HepG2 (cell line): Measurements from ENCODE around the gene ERO1A. TPM values are rescaled to one million over a fixed set of nuclear protein-coding genes. Genes with fewer than 3 reads are reported as not detected.

Source experiments
- AGO1 ChIP-seq: fragments of 200-400 bp; formaldehyde crosslinking; IDR thresholded peaks from 2 replicates; pipeline ENCODE4 v1.6.1; 2017; ENCODE audit warnings: mild to moderate bottlenecking, low read depth, low read length, moderate library complexity; ENCODE audit not compliant: poor library complexity, severe bottlenecking
- ARID4A ChIP-seq: sonication (generic); formaldehyde crosslinking; IDR thresholded peaks from 2 replicates; pipeline ENCODE4 v1.5.0; 2020; ENCODE audit warnings: mild to moderate bottlenecking, missing genetic modification reagents, borderline replicate concordance
- DNMT3B ChIP-seq: conservative IDR thresholded peaks from 2 replicates; pipeline ENCODE4 v1.6.1; 2016; ENCODE audit warnings: missing biosample characterization, control low read depth
- GLI4 ChIP-seq: sonication (generic); formaldehyde crosslinking; IDR thresholded peaks from 2 replicates; pipeline ENCODE4 v1.5.1; 2020; ENCODE audit warnings: missing genetic modification reagents, mild to moderate bottlenecking, moderate library complexity, borderline replicate concordance
- GTF3A ChIP-seq: sonication (generic); formaldehyde crosslinking; conservative IDR thresholded peaks from 2 replicates; pipeline ENCODE4 v1.4.0; 2020; ENCODE audit warnings: mild to moderate bottlenecking, missing genetic modification reagents
- HDAC1 ChIP-seq: sonication (generic); formaldehyde crosslinking; IDR thresholded peaks from 2 replicates; pipeline ENCODE4 v1.5.1; 2020; ENCODE audit warnings: mild to moderate bottlenecking, missing genetic modification reagents
- HIVEP1 ChIP-seq: sonication (generic); formaldehyde crosslinking; IDR thresholded peaks from 2 replicates; pipeline ENCODE4 v1.4.0; 2020; ENCODE audit warnings: mild to moderate bottlenecking, missing genetic modification reagents
- IKZF4 ChIP-seq: sonication (generic); formaldehyde crosslinking; IDR thresholded peaks from 2 replicates; pipeline ENCODE4 v1.5.1; 2020; ENCODE audit warnings: borderline replicate concordance, mild to moderate bottlenecking, low read depth, missing genetic modification reagents; ENCODE audit errors: not compliant biosample characterization
- KDM2A ChIP-seq: sonication (generic); formaldehyde crosslinking; IDR thresholded peaks from 2 replicates; pipeline ENCODE4 v1.4.0; 2020; ENCODE audit warnings: low read depth, missing genetic modification reagents, borderline replicate concordance
- MAFK ChIP-seq, 2 experiments: IDR thresholded peaks in 1 of 2; conservative IDR thresholded peaks in 1 of 2; 2 replicates each; pipeline ENCODE4 v1.6.1; 2011; ENCODE audit warnings: improper control_type of control experiment in 2 of 2, low read length in 2 of 2
- MAZ ChIP-seq, 2 experiments: sonication (generic) in 1 of 2; formaldehyde crosslinking in 1 of 2; IDR thresholded peaks; 2 replicates each; pipeline versions ENCODE4 v1.5.0 to v1.6.1; 2012 to 2020; ENCODE audit warnings: low read depth in 2 of 2, mild to moderate bottlenecking in 2 of 2, borderline replicate concordance in 1 of 2, improper control_type of control experiment in 1 of 2, low read length in 1 of 2, missing genetic modification reagents in 1 of 2, moderate library complexity in 1 of 2
- NFKB2 ChIP-seq: sonication (generic); formaldehyde crosslinking; IDR thresholded peaks from 2 replicates; pipeline ENCODE4 v1.4.0; 2020; ENCODE audit warnings: missing genetic modification reagents, borderline replicate concordance
- REL ChIP-seq: sonication (generic); formaldehyde crosslinking; conservative IDR thresholded peaks from 2 replicates; pipeline ENCODE4 v1.8.0; 2022; ENCODE audit warnings: mild to moderate bottlenecking, missing genetic modification reagents, moderate library complexity
- ZFP36L1 ChIP-seq: sonication (generic); formaldehyde crosslinking; IDR thresholded peaks from 2 replicates; pipeline ENCODE4 v1.8.0; 2022; ENCODE audit warnings: mild to moderate bottlenecking, missing genetic modification reagents, moderate library complexity
- ZNF30 ChIP-seq: sonication (generic); formaldehyde crosslinking; IDR thresholded peaks from 2 replicates; pipeline ENCODE4 v1.5.0; 2020; ENCODE audit warnings: mild to moderate bottlenecking, missing genetic modification reagents
- ZNF441 ChIP-seq: sonication (generic); formaldehyde crosslinking; IDR thresholded peaks from 2 replicates; pipeline ENCODE4 v1.7.0; 2021; ENCODE audit warnings: missing genetic modification reagents, borderline replicate concordance
- ZNF772 ChIP-seq: sonication (generic); formaldehyde crosslinking; IDR thresholded peaks from 2 replicates; pipeline ENCODE4 v1.5.0; 2020; ENCODE audit warnings: mild to moderate bottlenecking, missing genetic modification reagents
- ZNF83 ChIP-seq: sonication (generic); formaldehyde crosslinking; IDR thresholded peaks from 2 replicates; pipeline ENCODE4 v1.4.0; 2020; ENCODE audit warnings: missing genetic modification reagents, mild to moderate bottlenecking, borderline replicate concordance
- ZNF883 ChIP-seq: sonication (generic); formaldehyde crosslinking; IDR thresholded peaks from 2 replicates; pipeline ENCODE4 v1.5.1; 2020; ENCODE audit warnings: mild to moderate bottlenecking, missing genetic modification reagents; ENCODE audit errors: not compliant biosample characterization
- polyA plus RNA-seq, 8 experiments: library from polyadenylated mRNA; depleted of rRNA in 3 of 8; stranded (reverse) in 7 of 8; unstranded in 1 of 8; fragments of >200 nt; fragmentation: Illumina TruSeq in 4 of 8; extraction: Trizol in 4 of 8; gene quantifications; 2 replicates each; pipeline versions ENCODE4 v1.2.1 to v1.2.3, GENCODE V29; 2011 to 2016; ENCODE audit warnings: low read depth in 4 of 8, missing spikeins in 1 of 8, mixed read lengths in 1 of 8; ENCODE audit not compliant: insufficient read depth in 1 of 8
- total RNA-seq, 5 experiments: library from RNA; depleted of rRNA; stranded (reverse); fragments of >200 nt; fragmentation: Illumina TruSeq; extraction: Trizol; gene quantifications; 2 replicates each; pipeline ENCODE4 v1.2.3, GENCODE V29; 2016; ENCODE audit warnings: low read depth in 1 of 5
- TF ChIP-seq, protein P1 (sequence below): sonication (generic); formaldehyde crosslinking; IDR thresholded peaks from 2 replicates; pipeline ENCODE4 v1.5.1; 2020; ENCODE audit warnings: mild to moderate bottlenecking, missing genetic modification reagents, moderate library complexity

Gene ERO1A
- total and polyA plus RNA-seq, 2 of the 13 experiments (the other 11 are each of a cell fraction or from before 2014, with no cell fraction given), result 60.3 to 137 TPM

GRCh38 chr14:52694761-52695480 lies 437 bp downstream of the ERO1A start (continued):
- TF ChIP-seq, protein P1, sequence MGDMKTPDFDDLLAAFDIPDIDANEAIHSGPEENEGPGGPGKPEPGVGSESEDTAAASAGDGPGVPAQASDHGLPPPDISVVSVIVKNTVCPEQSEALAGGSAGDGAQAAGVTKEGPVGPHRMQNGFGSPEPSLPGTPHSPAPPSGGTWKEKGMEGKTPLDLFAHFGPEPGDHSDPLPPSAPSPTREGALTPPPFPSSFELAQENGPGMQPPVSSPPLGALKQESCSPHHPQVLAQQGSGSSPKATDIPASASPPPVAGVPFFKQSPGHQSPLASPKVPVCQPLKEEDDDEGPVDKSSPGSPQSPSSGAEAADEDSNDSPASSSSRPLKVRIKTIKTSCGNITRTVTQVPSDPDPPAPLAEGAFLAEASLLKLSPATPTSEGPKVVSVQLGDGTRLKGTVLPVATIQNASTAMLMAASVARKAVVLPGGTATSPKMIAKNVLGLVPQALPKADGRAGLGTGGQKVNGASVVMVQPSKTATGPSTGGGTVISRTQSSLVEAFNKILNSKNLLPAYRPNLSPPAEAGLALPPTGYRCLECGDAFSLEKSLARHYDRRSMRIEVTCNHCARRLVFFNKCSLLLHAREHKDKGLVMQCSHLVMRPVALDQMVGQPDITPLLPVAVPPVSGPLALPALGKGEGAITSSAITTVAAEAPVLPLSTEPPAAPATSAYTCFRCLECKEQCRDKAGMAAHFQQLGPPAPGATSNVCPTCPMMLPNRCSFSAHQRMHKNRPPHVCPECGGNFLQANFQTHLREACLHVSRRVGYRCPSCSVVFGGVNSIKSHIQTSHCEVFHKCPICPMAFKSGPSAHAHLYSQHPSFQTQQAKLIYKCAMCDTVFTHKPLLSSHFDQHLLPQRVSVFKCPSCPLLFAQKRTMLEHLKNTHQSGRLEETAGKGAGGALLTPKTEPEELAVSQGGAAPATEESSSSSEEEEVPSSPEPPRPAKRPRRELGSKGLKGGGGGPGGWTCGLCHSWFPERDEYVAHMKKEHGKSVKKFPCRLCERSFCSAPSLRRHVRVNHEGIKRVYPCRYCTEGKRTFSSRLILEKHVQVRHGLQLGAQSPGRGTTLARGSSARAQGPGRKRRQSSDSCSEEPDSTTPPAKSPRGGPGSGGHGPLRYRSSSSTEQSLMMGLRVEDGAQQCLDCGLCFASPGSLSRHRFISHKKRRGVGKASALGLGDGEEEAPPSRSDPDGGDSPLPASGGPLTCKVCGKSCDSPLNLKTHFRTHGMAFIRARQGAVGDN (CRISPR knock-in tag), result no peak; the same call in 1 of the 2 replicates
- TF ChIP-seq ZFP36L1 (no peak), AGO1 (no peak), ZNF30 (CRISPR knock-in tag) (peak; percentile 20; the same call in 1 of the 2 replicates), HIVEP1 (CRISPR knock-in tag) (0 out of 2 replicates have a peak, but pooled peaks have one; percentile 54), GTF3A (CRISPR knock-in tag) (no peak), ZNF83 (CRISPR knock-in tag) (no peak), KDM2A (peak; percentile 70), REL (CRISPR knock-in tag) (no peak), MAFK (conservative IDR thresholded peaks at IDR 0.05 in 1 of 2, IDR thresholded peaks at IDR 0.05 in 1 of 2; ENCODE audit: low read length in 2 of 2) (no peak), ZNF441 (CRISPR knock-in tag) (no peak), ZNF772 (0 out of 2 replicates have a peak, but pooled peaks have one; percentile 46), GLI4 (CRISPR knock-in tag) (peak; percentile 37; the same call in 1 of the 2 replicates), DNMT3B (CRISPR knock-in tag) (no peak), ARID4A (CRISPR knock-in tag) (peak; percentile 82), MAZ (IDR thresholded peaks at IDR 0.05; ENCODE audit: borderline replicate concordance, low read depth, low read length) (no peak), MAZ (CRISPR knock-in tag; IDR thresholded peaks at IDR 0.05; ENCODE audit: low read depth) (peak; percentile 75), HDAC1 (CRISPR knock-in tag) (peak; percentile 57), IKZF4 (CRISPR knock-in tag) (peak; percentile 87), ZNF883 (peak; percentile 79), NFKB2 (CRISPR knock-in tag) (no peak; the same call in 1 of the 2 replicates)
